GM12864 (cell line): Measurements from ENCODE around the gene SEMA3F.

ENCODE experiments used
- DNase-seq: peaks from one replicate; pipeline ENCODE4 v3.0.0-alpha.2; 2011; ENCODE audit warnings: low read depth
- H3K4me3 ChIP-seq: 2 replicates; pipeline ENCODE4 v1.5.1; 2011; ENCODE audit warnings: mild to moderate bottlenecking, low read depth, low read length, control low read depth
- TF ChIP-seq, protein P1 (sequence below): IDR thresholded peaks from 2 replicates; pipeline ENCODE4 v1.5.1; 2011; ENCODE audit warnings: low read depth, mild to moderate bottlenecking, moderate library complexity, low read length, control low read depth, inconsistent platforms; ENCODE audit errors: missing control alignments

The SEMA3F gene

DNA sequence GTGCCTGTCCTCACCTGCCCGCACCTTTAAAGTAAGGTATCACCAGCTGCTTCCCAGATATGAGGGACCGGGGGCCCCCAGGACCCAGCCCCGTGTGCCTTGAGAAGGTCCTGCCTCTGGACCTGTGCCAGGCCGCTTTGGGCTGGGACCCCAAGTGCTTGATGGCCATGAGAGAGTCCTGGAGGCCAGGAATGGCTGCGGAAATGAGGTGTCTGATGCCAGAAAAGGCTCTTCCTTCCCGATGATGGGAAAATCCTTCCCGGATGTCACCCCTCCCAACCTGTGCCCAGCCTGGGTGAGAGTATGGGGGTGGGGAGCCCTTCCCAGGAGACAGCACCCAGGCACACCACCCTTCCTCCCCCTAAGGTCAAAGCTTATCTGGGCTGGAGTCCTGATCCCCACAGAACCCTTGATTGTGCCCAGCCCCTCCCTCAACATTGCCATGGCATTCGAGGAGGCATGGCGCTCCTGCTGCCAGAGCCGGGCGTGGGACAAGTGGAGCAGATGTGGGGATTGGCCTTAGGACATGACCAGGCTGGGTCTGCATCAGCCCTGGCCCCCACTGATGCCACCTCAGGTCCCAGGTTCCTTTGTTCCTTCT lies 14.2 kb downstream of the SEMA3F start:
- DNase-seq, result no peak
- TF ChIP-seq, protein P1, sequence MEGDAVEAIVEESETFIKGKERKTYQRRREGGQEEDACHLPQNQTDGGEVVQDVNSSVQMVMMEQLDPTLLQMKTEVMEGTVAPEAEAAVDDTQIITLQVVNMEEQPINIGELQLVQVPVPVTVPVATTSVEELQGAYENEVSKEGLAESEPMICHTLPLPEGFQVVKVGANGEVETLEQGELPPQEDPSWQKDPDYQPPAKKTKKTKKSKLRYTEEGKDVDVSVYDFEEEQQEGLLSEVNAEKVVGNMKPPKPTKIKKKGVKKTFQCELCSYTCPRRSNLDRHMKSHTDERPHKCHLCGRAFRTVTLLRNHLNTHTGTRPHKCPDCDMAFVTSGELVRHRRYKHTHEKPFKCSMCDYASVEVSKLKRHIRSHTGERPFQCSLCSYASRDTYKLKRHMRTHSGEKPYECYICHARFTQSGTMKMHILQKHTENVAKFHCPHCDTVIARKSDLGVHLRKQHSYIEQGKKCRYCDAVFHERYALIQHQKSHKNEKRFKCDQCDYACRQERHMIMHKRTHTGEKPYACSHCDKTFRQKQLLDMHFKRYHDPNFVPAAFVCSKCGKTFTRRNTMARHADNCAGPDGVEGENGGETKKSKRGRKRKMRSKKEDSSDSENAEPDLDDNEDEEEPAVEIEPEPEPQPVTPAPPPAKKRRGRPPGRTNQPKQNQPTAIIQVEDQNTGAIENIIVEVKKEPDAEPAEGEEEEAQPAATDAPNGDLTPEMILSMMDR, result no peak
- H3K4me3 ChIP-seq, result no peak overlapping the region

DNA sequence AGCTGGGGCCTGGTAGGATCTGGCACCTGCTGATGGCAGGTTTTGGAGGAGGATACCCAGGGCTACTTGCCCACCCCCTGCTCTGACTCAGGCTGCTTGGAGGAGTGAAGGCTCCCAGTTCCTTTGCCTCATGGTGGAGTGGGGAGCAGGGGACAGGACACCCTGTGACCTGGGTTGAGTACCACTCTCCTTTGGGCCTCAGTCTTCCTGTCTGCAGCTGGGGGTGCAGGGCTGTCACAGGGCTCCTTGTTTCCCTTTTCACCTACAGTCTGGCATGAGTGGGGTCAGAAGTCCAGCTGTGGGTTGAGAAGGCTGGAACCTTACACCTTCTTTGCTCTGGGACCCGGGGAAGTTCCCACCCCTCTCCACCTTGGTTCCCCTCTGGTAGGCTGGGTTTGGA lies 14.7 kb downstream of the SEMA3F start:
- no peak overlapping the region for H3K4me3 ChIP-seq
- no peak for DNase-seq
- TF ChIP-seq, protein P1, result no peak

DNA sequence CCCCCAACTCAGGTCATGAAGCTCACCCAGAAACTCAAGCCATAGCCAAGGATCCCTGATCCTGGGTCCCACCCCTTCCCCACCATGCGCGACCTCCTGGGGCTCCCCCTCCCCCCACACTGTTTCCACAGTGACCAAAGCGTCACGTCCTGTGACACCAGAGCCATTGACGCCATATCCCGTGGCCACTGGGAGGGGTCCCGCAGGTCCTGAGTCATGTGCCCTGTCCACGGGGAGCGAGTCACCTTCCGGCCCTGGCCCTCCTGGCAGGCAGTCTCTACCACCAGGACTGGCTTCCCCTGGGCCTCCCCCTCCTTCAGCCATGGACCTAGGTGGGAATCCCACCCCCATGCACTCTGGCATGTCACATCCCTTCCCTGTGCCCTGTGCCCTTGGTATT lies 15.6 kb downstream of the SEMA3F start:
- no peak overlapping the region for H3K4me3 ChIP-seq
- DNase-seq, result no peak
- TF ChIP-seq, protein P1, result no peak

GRCh38 chr3:50171540-50172301 lies 16.6 kb downstream of the SEMA3F start:
- DNase-seq, result no peak
- no peak overlapping the region for H3K4me3 ChIP-seq

DNA sequence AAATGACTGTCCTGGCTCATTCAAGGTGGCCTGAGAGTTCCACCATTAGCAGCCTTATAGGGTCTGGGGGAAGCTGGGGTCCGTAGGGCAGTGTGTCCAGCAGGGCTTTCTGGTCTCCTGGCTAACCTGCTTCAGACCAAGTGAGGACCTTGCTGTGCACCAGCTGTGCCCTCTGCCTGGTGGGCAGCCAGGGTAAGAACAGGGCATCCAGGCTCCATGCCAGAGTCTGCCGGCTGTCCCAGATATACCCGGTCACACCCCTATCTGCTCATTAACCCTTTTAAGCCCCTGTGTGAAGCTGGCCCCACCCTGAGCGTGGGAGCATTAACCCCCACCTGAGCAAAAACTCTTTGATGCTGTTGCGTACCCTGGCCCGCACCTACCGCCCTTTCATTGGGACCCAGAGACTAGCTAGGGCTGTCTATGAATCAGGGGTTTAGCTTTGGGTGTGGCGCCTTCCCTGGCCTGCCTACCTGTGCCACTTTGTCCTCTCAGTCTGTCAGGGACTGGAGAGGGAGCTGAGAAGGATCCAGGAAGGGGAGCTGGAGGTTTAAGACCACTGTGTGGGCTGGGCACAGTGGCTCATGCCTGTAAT lies 17.6 kb downstream of the SEMA3F start:
- TF ChIP-seq, protein P1, result no peak
- H3K4me3 ChIP-seq, result no peak overlapping the region
- no peak for DNase-seq

More at GRCh38 chr3:50171540-50172301, 16.6 kb downstream of the SEMA3F start:
- TF ChIP-seq, protein P1, result no peak

GRCh38 chr3:50173685-50174516 lies 18.8 kb downstream of the SEMA3F start:
- TF ChIP-seq, protein P1, result no peak
- no peak overlapping the region for H3K4me3 ChIP-seq
- DNase-seq, result no peak
